ENCODE measurements around the gene USP17L24. TPM values are rescaled to one million over a fixed set of nuclear protein-coding genes. Genes with fewer than 3 reads are reported as not detected.
"Not testable (repeated sequence)": the region's sequence is repeated elsewhere in the genome, so short reads cannot be mapped to it uniquely, and the experiment has no call there.

USP17L24 gene
- total RNA-seq = not detected

GRCh38 chr4:9324865-9325264, at the start of gene USP17L24:
USP17L24 (plus strand) TSS chr4:9325165; CDS start chr4:9325165, 0 bp downstream.
- H3K27me3 ChIP-seq; H3K36me3 ChIP-seq (replicated peaks in 1 of 2; ENCODE audit: insufficient read depth in 1 of 2, low read depth in 2 of 2); H3K9me3 ChIP-seq; ATAC-seq; H3K4me1 ChIP-seq; H3K27ac ChIP-seq; DNase-seq; H3K4me3 ChIP-seq; intact Hi-C loops (cut with DNase I): not testable (repeated sequence)
- WGBS, 2 donors = no CpG with 5 or more reads among the region's 15 CpGs

DNA sequence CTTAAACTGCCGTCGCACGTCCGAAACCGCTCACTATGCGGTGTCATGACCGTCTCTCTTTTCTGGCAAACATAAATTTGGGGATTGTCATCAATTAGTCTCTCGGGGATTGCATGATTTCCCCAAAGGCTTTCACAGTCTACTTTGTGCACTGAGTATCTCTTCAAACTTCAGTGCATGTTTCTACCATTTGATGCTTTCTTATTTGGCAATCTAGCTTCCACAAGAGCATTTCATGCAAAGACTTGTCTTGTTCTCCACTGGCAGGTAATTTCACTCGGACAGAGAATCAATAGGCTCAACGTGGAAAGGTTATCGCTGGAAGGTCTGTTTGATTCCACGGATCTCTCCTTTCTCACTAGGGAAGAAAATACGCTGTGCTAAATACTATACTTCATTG, 774 bp upstream of the USP17L24 start:
- H3K9me3 ChIP-seq; H3K4me1 ChIP-seq; H3K27me3 ChIP-seq; DNase-seq; H3K36me3 ChIP-seq (replicated peaks in 1 of 2; ENCODE audit: insufficient read depth in 1 of 2, low read depth in 2 of 2); H3K4me3 ChIP-seq; ATAC-seq; intact Hi-C loops (cut with DNase I); H3K27ac ChIP-seq: not testable (repeated sequence)
- 63% methylated on average over 4 to 6 of the region's 13 CpGs for WGBS, 2 donors

DNA sequence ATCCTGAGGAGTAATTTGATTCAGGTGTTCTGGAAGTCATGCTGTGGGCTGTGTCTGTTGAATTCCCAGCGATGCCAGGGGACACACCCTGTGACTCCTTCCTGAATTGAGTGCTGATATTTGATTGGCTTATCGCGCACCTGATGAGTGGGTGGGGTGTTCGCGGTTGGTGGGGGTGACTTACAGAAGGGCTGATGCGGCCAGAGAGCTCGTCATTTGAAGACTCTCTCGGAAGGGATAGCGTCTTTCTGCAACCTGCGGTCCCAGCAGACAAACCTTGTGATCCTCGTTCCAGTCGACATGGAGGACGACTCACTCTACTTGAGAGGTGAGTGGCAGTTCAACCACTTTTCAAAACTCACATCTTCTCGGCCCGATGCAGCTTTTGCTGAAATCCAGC, 4.6 kb downstream of the USP17L24 start, which contains the start of gene USP17L25:
Gene USP17L25, plus strand, starts transcription at position 301 of the 400 bp plus-strand sequence. Its CDS starts 0 bp downstream, at position 301.
- H3K4me3 ChIP-seq; DNase-seq; ATAC-seq; H3K27me3 ChIP-seq; H3K4me1 ChIP-seq; intact Hi-C loops (cut with DNase I); H3K36me3 ChIP-seq (replicated peaks in 1 of 2; ENCODE audit: insufficient read depth in 1 of 2, low read depth in 2 of 2); H3K27ac ChIP-seq; H3K9me3 ChIP-seq: not testable (repeated sequence)
- WGBS, 2 donors = no CpG with 5 or more reads among the region's 15 CpGs

DNA sequence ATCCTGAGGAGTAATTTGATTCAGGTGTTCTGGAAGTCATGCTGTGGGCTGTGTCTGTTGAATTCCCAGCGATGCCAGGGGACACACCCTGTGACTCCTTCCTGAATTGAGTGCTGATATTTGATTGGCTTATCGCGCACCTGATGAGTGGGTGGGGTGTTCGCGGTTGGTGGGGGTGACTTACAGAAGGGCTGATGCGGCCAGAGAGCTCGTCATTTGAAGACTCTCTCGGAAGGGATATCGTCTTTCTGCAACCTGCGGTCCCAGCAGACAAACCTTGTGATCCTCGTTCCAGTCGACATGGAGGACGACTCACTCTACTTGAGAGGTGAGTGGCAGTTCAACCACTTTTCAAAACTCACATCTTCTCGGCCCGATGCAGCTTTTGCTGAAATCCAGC, 9.4 kb downstream of the USP17L24 start, which contains the start of gene USP17L26:
Gene USP17L26, plus strand, starts transcription at position 301 of the 400 bp plus-strand sequence. Its CDS starts 0 bp downstream, at position 301.
- intact Hi-C loops (cut with DNase I); H3K4me3 ChIP-seq; H3K27me3 ChIP-seq; ATAC-seq; DNase-seq; H3K27ac ChIP-seq; H3K36me3 ChIP-seq (replicated peaks in 1 of 2; ENCODE audit: insufficient read depth in 1 of 2, low read depth in 2 of 2); H3K4me1 ChIP-seq; H3K9me3 ChIP-seq: not testable (repeated sequence)
- no CpG with 5 or more reads among the region's 15 CpGs for WGBS, 2 donors

GRCh38 chr4:9339103-9339502, 14.1 kb downstream of the USP17L24 start, which contains the start of gene USP17L5:
USP17L5 (plus strand) TSS chr4:9339403; CDS start chr4:9339403, 0 bp downstream.
- ATAC-seq; H3K4me3 ChIP-seq; H3K4me1 ChIP-seq; H3K27ac ChIP-seq; H3K9me3 ChIP-seq; H3K27me3 ChIP-seq; DNase-seq; H3K36me3 ChIP-seq (replicated peaks in 1 of 2; ENCODE audit: insufficient read depth in 1 of 2, low read depth in 2 of 2); intact Hi-C loops (cut with DNase I): not testable (repeated sequence)
- no CpG with 5 or more reads among the region's 15 CpGs for WGBS, 2 donors

DNA sequence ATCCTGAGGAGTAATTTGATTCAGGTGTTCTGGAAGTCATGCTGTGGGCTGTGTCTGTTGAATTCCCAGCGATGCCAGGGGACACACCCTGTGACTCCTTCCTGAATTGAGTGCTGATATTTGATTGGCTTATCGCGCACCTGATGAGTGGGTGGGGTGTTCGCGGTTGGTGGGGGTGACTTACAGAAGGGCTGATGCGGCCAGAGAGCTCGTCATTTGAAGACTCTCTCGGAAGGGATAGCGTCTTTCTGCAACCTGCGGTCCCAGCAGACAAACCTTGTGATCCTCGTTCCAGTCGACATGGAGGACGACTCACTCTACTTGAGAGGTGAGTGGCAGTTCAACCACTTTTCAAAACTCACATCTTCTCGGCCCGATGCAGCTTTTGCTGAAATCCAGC, 18.9 kb downstream of the USP17L24 start, which contains the start of gene USP17L27:
Gene USP17L27, plus strand, starts transcription at position 301 of the 400 bp plus-strand sequence. Its CDS starts 0 bp downstream, at position 301.
- DNase-seq; H3K27ac ChIP-seq; H3K36me3 ChIP-seq (replicated peaks in 1 of 2; ENCODE audit: insufficient read depth in 1 of 2, low read depth in 2 of 2); ATAC-seq; intact Hi-C loops (cut with DNase I); H3K27me3 ChIP-seq; H3K4me1 ChIP-seq; H3K4me3 ChIP-seq; H3K9me3 ChIP-seq: not testable (repeated sequence)
- WGBS, 2 donors = no CpG with 5 or more reads among the region's 15 CpGs

- H3K27me3 ChIP-seq; H3K27ac ChIP-seq; DNase-seq; H3K36me3 ChIP-seq (replicated peaks in 1 of 2; ENCODE audit: insufficient read depth in 1 of 2, low read depth in 2 of 2); H3K9me3 ChIP-seq; ATAC-seq; intact Hi-C loops (cut with DNase I); H3K4me3 ChIP-seq; H3K4me1 ChIP-seq: not testable (repeated sequence)
- no CpG with 5 or more reads among the region's 15 CpGs for WGBS, 2 donors
Observed at GRCh38 chr4:9348593-9348992, 23.6 kb downstream of the USP17L24 start, which contains the start of gene USP17L28. USP17L28 (plus strand) TSS chr4:9348893; CDS start chr4:9348893, 0 bp downstream.

DNA sequence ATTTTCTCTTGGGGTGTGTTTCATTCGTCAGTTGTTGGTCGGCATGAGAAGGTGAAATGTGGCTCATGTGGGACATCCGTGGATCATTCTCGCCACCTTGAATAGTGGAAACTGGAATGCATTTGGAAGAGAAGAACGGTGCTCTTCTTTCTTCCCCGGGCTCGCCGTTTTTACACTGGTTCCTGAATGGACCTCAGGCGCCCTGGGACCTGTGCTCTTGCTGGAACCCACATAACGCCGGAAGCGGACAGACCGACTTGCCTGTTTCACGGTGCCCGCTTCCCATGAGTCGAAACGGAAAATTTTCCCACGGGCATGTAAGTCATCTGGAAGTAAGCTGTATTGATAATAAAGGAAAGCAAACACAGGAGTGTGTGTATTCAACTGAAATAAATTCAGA, 25.9 kb downstream of the USP17L24 start:
- H3K27me3 ChIP-seq; H3K27ac ChIP-seq; H3K4me1 ChIP-seq; H3K9me3 ChIP-seq; H3K36me3 ChIP-seq (replicated peaks in 1 of 2; ENCODE audit: insufficient read depth in 1 of 2, low read depth in 2 of 2); H3K4me3 ChIP-seq; DNase-seq; intact Hi-C loops (cut with DNase I); ATAC-seq: not testable (repeated sequence)
- WGBS, 2 donors = no CpG with 5 or more reads among the region's 18 CpGs

GRCh38 chr4:9353338-9353737, 28.4 kb downstream of the USP17L24 start, which contains the start of gene USP17L29:
USP17L29 (plus strand) TSS chr4:9353638; CDS start chr4:9353638, 0 bp downstream.
- H3K27me3 ChIP-seq; DNase-seq; H3K27ac ChIP-seq; ATAC-seq; intact Hi-C loops (cut with DNase I); H3K4me3 ChIP-seq; H3K4me1 ChIP-seq; H3K9me3 ChIP-seq; H3K36me3 ChIP-seq (replicated peaks in 1 of 2; ENCODE audit: insufficient read depth in 1 of 2, low read depth in 2 of 2): not testable (repeated sequence)
- WGBS, 2 donors = no CpG with 5 or more reads among the region's 15 CpGs

DNA sequence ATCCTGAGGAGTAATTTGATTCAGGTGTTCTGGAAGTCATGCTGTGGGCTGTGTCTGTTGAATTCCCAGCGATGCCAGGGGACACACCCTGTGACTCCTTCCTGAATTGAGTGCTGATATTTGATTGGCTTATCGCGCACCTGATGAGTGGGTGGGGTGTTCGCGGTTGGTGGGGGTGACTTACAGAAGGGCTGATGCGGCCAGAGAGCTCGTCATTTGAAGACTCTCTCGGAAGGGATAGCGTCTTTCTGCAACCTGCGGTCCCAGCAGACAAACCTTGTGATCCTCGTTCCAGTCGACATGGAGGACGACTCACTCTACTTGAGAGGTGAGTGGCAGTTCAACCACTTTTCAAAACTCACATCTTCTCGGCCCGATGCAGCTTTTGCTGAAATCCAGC, 37.9 kb downstream of the USP17L24 start, which contains the start of gene USP17L30:
Gene USP17L30, plus strand, starts transcription at position 301 of the 400 bp plus-strand sequence. Its CDS starts 0 bp downstream, at position 301.
- H3K4me1 ChIP-seq; intact Hi-C loops (cut with DNase I); H3K27me3 ChIP-seq; H3K36me3 ChIP-seq (replicated peaks in 1 of 2; ENCODE audit: insufficient read depth in 1 of 2, low read depth in 2 of 2); H3K4me3 ChIP-seq; H3K9me3 ChIP-seq; DNase-seq; H3K27ac ChIP-seq; ATAC-seq: not testable (repeated sequence)
- WGBS, 2 donors = no CpG with 5 or more reads among the region's 15 CpGs
